SK-N-SH treated with all-trans-retinoic acid at 6 μM for 48 hours (cell line): ENCODE results near the gene GLP1R.

Experiments
- ATAC-seq: fragments of 200-7000 bp; cut with Tn5 transposase; 3 replicates; pipeline ENCODE4 v1.9.1; 2020; ENCODE audit warnings: mild to moderate bottlenecking, moderate library complexity
- ARNTL ChIP-seq: fragments of 450-650 bp; formaldehyde crosslinking; IDR thresholded peaks from 2 replicates; pipeline ENCODE4 v1.5.0; 2020; ENCODE audit warnings: low read depth, mild to moderate bottlenecking, moderate library complexity, borderline replicate concordance
- BACH2 ChIP-seq: fragments of 250-450 bp; sonication (Bioruptor Pico); IDR thresholded peaks from 2 replicates; pipeline ENCODE4 v1.9.0; 2021; ENCODE audit warnings: mild to moderate bottlenecking, borderline replicate concordance
- CSDC2 ChIP-seq: fragments of 250-450 bp; sonication (Bioruptor Pico); IDR thresholded peaks from 2 replicates; pipeline ENCODE4 v1.5.0; 2020; ENCODE audit warnings: mild to moderate bottlenecking, moderate library complexity
- CSRNP3 ChIP-seq: fragments of 250-450 bp; sonication (Bioruptor Pico); IDR thresholded peaks from 2 replicates; pipeline ENCODE4 v1.5.1; 2021; ENCODE audit warnings: mild to moderate bottlenecking, moderate library complexity
- GLIS3 ChIP-seq: fragments of 250-450 bp; sonication (Bioruptor Pico); IDR thresholded peaks from 2 replicates; pipeline ENCODE4 v1.5.0; 2020; ENCODE audit warnings: mild to moderate bottlenecking, moderate library complexity
- ISL1 ChIP-seq: fragments of 250-450 bp; sonication (Bioruptor Pico); IDR thresholded peaks from 2 replicates; pipeline ENCODE4 v2.1.2; 2022; ENCODE audit warnings: mild to moderate bottlenecking, moderate library complexity
- OSR1 ChIP-seq: fragments of 250-450 bp; sonication (Bioruptor Pico); IDR thresholded peaks from 2 replicates; pipeline ENCODE4 v1.8.0; 2022; ENCODE audit warnings: moderate library complexity, mild to moderate bottlenecking, inconsistent platforms
- PATZ1 ChIP-seq: fragments of 250-450 bp; sonication (Bioruptor Pico); IDR thresholded peaks from 2 replicates; pipeline ENCODE4 v1.8.0; 2020; ENCODE audit warnings: mild to moderate bottlenecking, moderate library complexity, borderline replicate concordance
- POU6F1 ChIP-seq: fragments of 250-450 bp; sonication (Bioruptor Pico); IDR thresholded peaks from 2 replicates; pipeline ENCODE4 v1.8.0; 2021; ENCODE audit warnings: low read depth, mild to moderate bottlenecking, moderate library complexity, borderline replicate concordance
- RARB ChIP-seq: fragments of 250-450 bp; sonication (Bioruptor Pico); IDR thresholded peaks from 2 replicates; pipeline ENCODE4 v1.8.0; 2021; ENCODE audit warnings: mild to moderate bottlenecking, moderate library complexity
- SNAI2 ChIP-seq: fragments of 250-450 bp; sonication (Bioruptor Pico); IDR thresholded peaks from 2 replicates; pipeline ENCODE4 v1.5.0; 2020; ENCODE audit warnings: mild to moderate bottlenecking, moderate library complexity
- TCF4 ChIP-seq: fragments of 250-450 bp; sonication (Bioruptor Pico); IDR thresholded peaks from 2 replicates; pipeline ENCODE4 v1.8.0; 2021; ENCODE audit warnings: mild to moderate bottlenecking, moderate library complexity, borderline replicate concordance
- TOX ChIP-seq: fragments of 250-450 bp; sonication (Bioruptor Pico); IDR thresholded peaks from 2 replicates; pipeline ENCODE4 v1.8.0; 2021; ENCODE audit warnings: mild to moderate bottlenecking, moderate library complexity, borderline replicate concordance
- ZC3H10 ChIP-seq: fragments of 250-450 bp; sonication (Bioruptor Pico); IDR thresholded peaks from 2 replicates; pipeline ENCODE4 v1.5.1; 2021; ENCODE audit warnings: mild to moderate bottlenecking, moderate library complexity
- ZFP30 ChIP-seq: fragments of 450-650 bp; formaldehyde crosslinking; IDR thresholded peaks from 2 replicates; pipeline ENCODE4 v1.5.0; 2022; ENCODE audit warnings: mild to moderate bottlenecking, moderate library complexity
- ZNF70 ChIP-seq: fragments of 450-650 bp; formaldehyde crosslinking; IDR thresholded peaks from 2 replicates; pipeline ENCODE4 v1.5.0; 2020; ENCODE audit warnings: mild to moderate bottlenecking, moderate library complexity
- ZNF8 ChIP-seq: fragments of 450-650 bp; formaldehyde crosslinking; IDR thresholded peaks from 2 replicates; pipeline ENCODE4 v1.5.0; 2020; ENCODE audit warnings: mild to moderate bottlenecking, moderate library complexity
- TF ChIP-seq, protein P1 (sequence below): fragments of 250-450 bp; sonication (Bioruptor Pico); IDR thresholded peaks from 2 replicates; pipeline ENCODE4 v1.5.1; 2020; ENCODE audit warnings: low read depth, mild to moderate bottlenecking, moderate library complexity

Gene GLP1R

GRCh38 chr6:39053016-39053624, 4.5 kb downstream of the GLP1R start:
- no peak for TF ChIP-seq ARNTL (CRISPR knock-in tag)
- TF ChIP-seq, protein P1, sequence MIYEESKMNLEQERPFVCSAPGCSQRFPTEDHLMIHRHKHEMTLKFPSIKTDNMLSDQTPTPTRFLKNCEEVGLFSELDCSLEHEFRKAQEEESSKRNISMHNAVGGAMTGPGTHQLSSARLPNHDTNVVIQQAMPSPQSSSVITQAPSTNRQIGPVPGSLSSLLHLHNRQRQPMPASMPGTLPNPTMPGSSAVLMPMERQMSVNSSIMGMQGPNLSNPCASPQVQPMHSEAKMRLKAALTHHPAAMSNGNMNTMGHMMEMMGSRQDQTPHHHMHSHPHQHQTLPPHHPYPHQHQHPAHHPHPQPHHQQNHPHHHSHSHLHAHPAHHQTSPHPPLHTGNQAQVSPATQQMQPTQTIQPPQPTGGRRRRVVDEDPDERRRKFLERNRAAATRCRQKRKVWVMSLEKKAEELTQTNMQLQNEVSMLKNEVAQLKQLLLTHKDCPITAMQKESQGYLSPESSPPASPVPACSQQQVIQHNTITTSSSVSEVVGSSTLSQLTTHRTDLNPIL (CRISPR knock-in tag) = no peak
- TF ChIP-seq PATZ1 (CRISPR knock-in tag) = no peak
- TF ChIP-seq OSR1 (CRISPR knock-in tag) = no peak
- no peak for TF ChIP-seq RARB (CRISPR knock-in tag)
- no peak for TF ChIP-seq SNAI2 (CRISPR knock-in tag)
- no peak for TF ChIP-seq POU6F1 (CRISPR knock-in tag)
- no peak for TF ChIP-seq ZFP30
- TF ChIP-seq ZC3H10 (CRISPR knock-in tag) = no peak
- no peak for TF ChIP-seq TOX (CRISPR knock-in tag)
- no peak for TF ChIP-seq ISL1
- TF ChIP-seq ZNF8 (CRISPR knock-in tag) = no peak
- TF ChIP-seq BACH2 (CRISPR knock-in tag) = no peak
- ATAC-seq = no peak

GRCh38 chr6:39053854-39054576, 5.4 kb downstream of the GLP1R start:
- no peak for TF ChIP-seq POU6F1 (CRISPR knock-in tag)
- no peak for TF ChIP-seq ZNF8 (CRISPR knock-in tag)
- TF ChIP-seq TCF4 (CRISPR knock-in tag) = no peak
- no peak for TF ChIP-seq ZFP30
- TF ChIP-seq BACH2 (CRISPR knock-in tag) = no peak
- TF ChIP-seq, protein P1 (CRISPR knock-in tag) = no peak
- no peak for TF ChIP-seq PATZ1 (CRISPR knock-in tag)
- TF ChIP-seq, all 23 proteins: peak for 0
- ATAC-seq = no peak

DNA sequence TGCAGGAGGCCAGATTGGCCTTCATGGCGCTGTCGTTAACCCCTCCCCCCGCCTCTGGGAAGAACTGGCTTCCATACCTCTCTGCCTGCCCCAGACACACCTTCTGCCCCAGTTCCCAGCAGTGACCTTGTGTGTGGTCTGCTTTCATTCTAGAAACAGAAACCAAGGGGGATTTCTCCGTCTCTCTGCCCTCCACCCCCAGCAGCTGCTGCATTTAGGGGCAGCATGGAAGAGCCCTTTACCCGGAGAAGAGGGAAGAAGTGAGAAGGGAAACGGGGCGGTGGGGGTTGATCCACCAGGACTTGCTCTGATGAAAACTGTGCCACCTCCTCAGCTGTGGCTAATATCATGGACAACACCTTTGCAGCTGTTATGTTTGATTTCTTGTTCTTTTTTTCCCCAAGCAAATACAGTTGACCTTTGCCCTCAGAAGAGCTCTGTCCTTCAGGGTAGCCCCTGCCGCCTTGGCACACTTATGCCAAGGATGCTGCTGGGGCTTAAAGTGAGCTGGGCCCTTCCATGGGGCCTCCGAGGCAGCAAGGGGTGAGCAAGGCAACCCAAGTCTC, 6.1 kb downstream of the GLP1R start:
- no peak for ATAC-seq
- TF ChIP-seq CSRNP3 (CRISPR knock-in tag) = no peak
- TF ChIP-seq BACH2 (CRISPR knock-in tag) = no peak
- no peak for TF ChIP-seq TOX (CRISPR knock-in tag)
- TF ChIP-seq POU6F1 (CRISPR knock-in tag) = no peak
- no peak for TF ChIP-seq GLIS3 (CRISPR knock-in tag)
- TF ChIP-seq OSR1 (CRISPR knock-in tag) = no peak
- TF ChIP-seq ZFP30 = no peak
- TF ChIP-seq CSDC2 = no peak
- no peak for TF ChIP-seq ZNF70 (CRISPR knock-in tag)
